ENCODE measurements around the gene MLST8. TPM values are rescaled to one million over a fixed set of nuclear protein-coding genes. Genes with fewer than 3 reads are reported as not detected.

The MLST8 gene
- total and polyA plus RNA-seq, 2 donors (not counting 3 experiments of a cell fraction or from before 2014, with no cell fraction given), result 36.9 to 129 TPM

DNA sequence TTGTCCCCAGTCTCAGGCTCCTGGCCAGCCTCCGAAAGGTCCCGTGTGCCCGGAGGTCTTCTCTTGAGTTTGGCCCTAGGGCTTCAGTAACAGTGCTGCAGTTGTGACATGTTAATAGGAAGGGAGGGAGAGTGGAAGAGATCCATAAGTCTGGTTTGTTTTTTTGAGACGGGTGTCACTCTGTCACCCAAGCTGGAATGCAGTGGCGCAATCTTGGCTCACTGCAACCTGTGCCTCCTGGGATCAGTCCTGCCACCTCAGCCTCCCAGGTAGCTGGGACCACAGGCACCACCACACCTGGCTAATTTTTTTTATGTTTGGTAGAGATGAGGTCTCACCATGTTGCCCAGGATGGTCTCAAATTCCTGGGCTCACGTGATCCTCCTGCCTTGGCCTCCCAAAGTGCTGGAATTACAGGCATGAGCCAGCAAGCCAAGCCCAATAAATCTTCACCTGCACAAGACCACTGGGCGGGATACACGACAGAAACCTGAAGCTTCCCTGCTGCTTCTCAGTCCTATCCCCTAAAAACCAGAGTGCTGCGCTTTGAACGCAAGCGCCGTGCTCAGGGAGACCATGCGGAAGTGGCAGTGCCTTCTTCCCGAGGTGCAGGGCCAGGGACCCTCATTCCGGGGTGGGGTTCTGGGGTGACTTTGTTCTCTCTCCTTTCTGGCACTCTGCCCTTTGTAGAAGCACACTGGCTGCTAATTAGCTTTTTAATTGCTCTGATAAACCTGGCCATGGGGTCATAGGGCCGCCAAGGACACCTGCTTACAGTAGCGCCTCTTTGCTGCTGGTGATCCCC, 38.8 kb upstream of the MLST8 start:
- peaks cover 59% of the 10 kb centered on the region for H3K79me2 ChIP-seq (ENCODE audit: control insufficient read depth, insufficient read depth, low read length)
- no peaks in the 10 kb centered on the region for H4K20me1 ChIP-seq (replicated peaks; ENCODE audit: control insufficient read depth, extremely low read depth, insufficient read depth, low read length)
- intact Hi-C loops (cut with micrococcal nuclease), result no loop called here
- no peak overlapping the region for H3K9ac ChIP-seq (replicated peaks; ENCODE audit: extremely low read depth, insufficient read depth, low read length)
- ChIA-PET CTCF (interaction anchor here (1.3 kb wide), 1 partner anchor 28 kb away, joined by 4 read pairs; no protein-coding TSS in a partner anchor), POLR2A (interaction anchor here (2.9 kb wide), 1 partner anchor 11 kb away, joined by 15 read pairs; the partner anchor contains the start of gene TRAF7)
- no peak overlapping the region for H3K27ac ChIP-seq (ENCODE audit: insufficient read depth, low read depth, low read length)
- H3K4me3 ChIP-seq (replicated peaks in 1 of 3; ENCODE audit: insufficient read depth in 1 of 3, low read depth in 1 of 3, low read length in 3 of 3), result no peak overlapping the region
- peaks cover 5 to 29% of the 10 kb centered on the region in 2 experiments for H3K36me3 ChIP-seq (ENCODE audit: control insufficient read depth in 2 of 2, extremely low read depth in 1 of 2, insufficient read depth in 2 of 2, low read length in 2 of 2)
- DNase-seq (ENCODE audit: low read depth, low spot score) (no peak), FAIRE-seq (no peak)
- BruUV-seq (replicated peaks), result no TSS peak
- TF ChIP-seq POLR2A (IDR thresholded peaks at IDR 0.05; ENCODE audit: low read depth, low read length), result no peak
- no peak for TF ChIP-seq POLR2AphosphoS5 (IDR thresholded peaks at IDR 0.05; ENCODE audit: insufficient read depth, low read depth, low read length)
- TF ChIP-seq, protein P1, sequence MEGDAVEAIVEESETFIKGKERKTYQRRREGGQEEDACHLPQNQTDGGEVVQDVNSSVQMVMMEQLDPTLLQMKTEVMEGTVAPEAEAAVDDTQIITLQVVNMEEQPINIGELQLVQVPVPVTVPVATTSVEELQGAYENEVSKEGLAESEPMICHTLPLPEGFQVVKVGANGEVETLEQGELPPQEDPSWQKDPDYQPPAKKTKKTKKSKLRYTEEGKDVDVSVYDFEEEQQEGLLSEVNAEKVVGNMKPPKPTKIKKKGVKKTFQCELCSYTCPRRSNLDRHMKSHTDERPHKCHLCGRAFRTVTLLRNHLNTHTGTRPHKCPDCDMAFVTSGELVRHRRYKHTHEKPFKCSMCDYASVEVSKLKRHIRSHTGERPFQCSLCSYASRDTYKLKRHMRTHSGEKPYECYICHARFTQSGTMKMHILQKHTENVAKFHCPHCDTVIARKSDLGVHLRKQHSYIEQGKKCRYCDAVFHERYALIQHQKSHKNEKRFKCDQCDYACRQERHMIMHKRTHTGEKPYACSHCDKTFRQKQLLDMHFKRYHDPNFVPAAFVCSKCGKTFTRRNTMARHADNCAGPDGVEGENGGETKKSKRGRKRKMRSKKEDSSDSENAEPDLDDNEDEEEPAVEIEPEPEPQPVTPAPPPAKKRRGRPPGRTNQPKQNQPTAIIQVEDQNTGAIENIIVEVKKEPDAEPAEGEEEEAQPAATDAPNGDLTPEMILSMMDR (IDR thresholded peaks at IDR 0.05; ENCODE audit: extremely low read depth in 1 of 2, insufficient read depth in 1 of 2, low read depth in 1 of 2, low read length in 2 of 2), result no peak
- no peak for TF ChIP-seq GATA2 (IDR thresholded peaks at IDR 0.05; ENCODE audit: insufficient read depth, insufficient read length, low read depth, low read length)
- no peak for TF ChIP-seq EZH2 (IDR thresholded peaks at IDR 0.05; ENCODE audit: borderline replicate concordance, low read depth, low read length, severe bottlenecking)
- TF ChIP-seq, protein P2, sequence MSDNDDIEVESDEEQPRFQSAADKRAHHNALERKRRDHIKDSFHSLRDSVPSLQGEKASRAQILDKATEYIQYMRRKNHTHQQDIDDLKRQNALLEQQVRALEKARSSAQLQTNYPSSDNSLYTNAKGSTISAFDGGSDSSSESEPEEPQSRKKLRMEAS (IDR thresholded peaks at IDR 0.05; ENCODE audit: insufficient read depth, insufficient read length), result no peak
- TF ChIP-seq MYC (IDR thresholded peaks at IDR 0.05; ENCODE audit: low read depth, low read length), result no peak
- TF ChIP-seq FOS (IDR thresholded peaks at IDR 0.05; ENCODE audit: borderline replicate concordance, insufficient read depth, low read length), result no peak
- TF ChIP-seq JUN (IDR thresholded peaks at IDR 0.05; ENCODE audit: borderline replicate concordance, insufficient read depth, insufficient read length, low read depth), result no peak
- H2AFZ ChIP-seq (ENCODE audit: low read depth, low read length), result no peak overlapping the region
- H3K27me3 ChIP-seq (ENCODE audit: control insufficient read depth in 2 of 2, insufficient read depth in 2 of 2, low read length in 2 of 2), result no peaks in the 10 kb centered on the region
- no peaks in the 10 kb centered on the region for H3K9me1 ChIP-seq (replicated peaks; ENCODE audit: control insufficient read depth, extremely low read depth, insufficient read depth, low read length)
- peaks cover 15% of the 10 kb centered on the region for H3K4me1 ChIP-seq (ENCODE audit: control insufficient read depth, extremely low read depth, insufficient read depth, low read length)
- dilution Hi-C loops (cut with MboI; ENCODE audit: extremely low pct_ligation_motif_present, low sequenced_read_pairs), result loop anchor here (25.0 kb wide), 1 partner anchor 129 kb away; the partner anchor contains the start of genes NHERF2, NTHL1 and TSC2
- no peaks in the 10 kb centered on the region for H3K9me3 ChIP-seq (replicated peaks; ENCODE audit: control insufficient read depth, insufficient read depth, low read length)
- H3K4me2 ChIP-seq (ENCODE audit: insufficient read depth, low read length), result no peak overlapping the region

Data from endothelial cell of umbilical vein (primary cell).